ENCODE data around the gene PTGIS. TPM values are rescaled to one million over a fixed set of nuclear protein-coding genes. Genes with fewer than 3 reads are reported as not detected.
A peak's percentile ranks its signal among the peaks of the same experiment; 100 is the strongest.

The PTGIS gene
- total RNA-seq, 1 donor from 2014 or later = 42.1 TPM

- peak; percentile 7 for ATAC-seq
- H3K4me3 ChIP-seq = no peak overlapping the region
- TF ChIP-seq CTCF (IDR thresholded peaks at IDR 0.05) = no peak
- no peaks in the 10 kb centered on the region for H3K36me3 ChIP-seq
- no peaks in the 10 kb centered on the region for H3K9me3 ChIP-seq
- no peak for DNase-seq
- peak overlapping the region; percentile 72 for H3K27ac ChIP-seq
- H3K27me3 ChIP-seq = no peaks in the 10 kb centered on the region
- H3K4me1 ChIP-seq = peaks cover 45% of the 10 kb centered on the region
- intact Hi-C loops (cut with DNase I) = no loop called here
These were observed 28.0 kb upstream of the PTGIS start for GRCh38 chr20:49595811-49596561.

DNA sequence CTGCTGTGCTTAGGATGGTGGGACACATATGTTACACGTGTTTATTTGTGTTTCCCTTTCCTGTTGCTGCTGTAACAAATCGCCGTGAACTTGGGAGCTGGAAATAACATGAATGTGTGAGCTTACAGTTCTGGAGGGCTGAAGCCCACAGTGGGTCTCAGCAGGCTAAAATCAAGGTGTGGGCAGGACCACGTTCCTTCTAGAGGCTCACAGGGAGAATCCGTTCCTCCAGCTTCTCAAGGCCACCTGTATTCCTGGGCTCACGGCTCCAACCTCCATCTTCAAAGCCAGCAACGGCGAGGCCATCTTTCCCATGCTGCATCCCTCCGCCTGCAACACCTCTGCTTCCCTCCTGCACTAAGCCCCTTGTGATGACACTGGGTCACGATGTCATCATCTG is 27.4 kb upstream of the PTGIS start:
- no peak overlapping the region for H3K4me3 ChIP-seq
- no peak for ATAC-seq
- H3K36me3 ChIP-seq = no peaks in the 10 kb centered on the region
- peak overlapping the region; percentile 72 for H3K27ac ChIP-seq
- peaks cover 52% of the 10 kb centered on the region for H3K4me1 ChIP-seq
- H3K9me3 ChIP-seq = no peaks in the 10 kb centered on the region
- DNase-seq = no peak
- H3K27me3 ChIP-seq = no peaks in the 10 kb centered on the region
- no peak for TF ChIP-seq CTCF (IDR thresholded peaks at IDR 0.05)
- intact Hi-C loops (cut with DNase I) = no loop called here

DNA sequence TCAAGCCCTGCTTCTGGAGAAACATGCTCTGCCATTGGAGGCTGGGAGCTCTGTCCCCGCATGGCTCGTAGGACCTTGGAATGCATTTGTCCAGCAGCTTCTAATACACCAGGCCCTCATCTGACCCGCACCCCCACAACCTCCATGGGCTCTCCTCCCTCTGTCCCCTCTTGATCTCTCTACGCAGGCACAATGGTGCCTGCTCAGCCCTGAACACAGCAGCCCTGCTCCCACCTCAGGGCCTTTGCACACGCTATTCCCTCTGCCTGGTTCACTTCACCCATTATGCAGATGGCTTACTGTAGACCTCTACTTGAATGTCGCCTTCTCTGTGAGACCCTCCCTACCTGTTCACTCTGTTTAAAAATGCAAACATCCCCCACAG is 27.0 kb upstream of the PTGIS start:
- no peak overlapping the region for H3K4me3 ChIP-seq
- H3K27ac ChIP-seq = peak overlapping the region; percentile 72
- no peaks in the 10 kb centered on the region for H3K9me3 ChIP-seq
- DNase-seq (no peak), ATAC-seq (no peak)
- no peak for TF ChIP-seq CTCF (IDR thresholded peaks at IDR 0.05)
- H3K4me1 ChIP-seq = peaks cover 53% of the 10 kb centered on the region
- H3K27me3 ChIP-seq = no peaks in the 10 kb centered on the region
- H3K36me3 ChIP-seq = no peaks in the 10 kb centered on the region
- intact Hi-C loops (cut with DNase I) = no loop called here

DNA sequence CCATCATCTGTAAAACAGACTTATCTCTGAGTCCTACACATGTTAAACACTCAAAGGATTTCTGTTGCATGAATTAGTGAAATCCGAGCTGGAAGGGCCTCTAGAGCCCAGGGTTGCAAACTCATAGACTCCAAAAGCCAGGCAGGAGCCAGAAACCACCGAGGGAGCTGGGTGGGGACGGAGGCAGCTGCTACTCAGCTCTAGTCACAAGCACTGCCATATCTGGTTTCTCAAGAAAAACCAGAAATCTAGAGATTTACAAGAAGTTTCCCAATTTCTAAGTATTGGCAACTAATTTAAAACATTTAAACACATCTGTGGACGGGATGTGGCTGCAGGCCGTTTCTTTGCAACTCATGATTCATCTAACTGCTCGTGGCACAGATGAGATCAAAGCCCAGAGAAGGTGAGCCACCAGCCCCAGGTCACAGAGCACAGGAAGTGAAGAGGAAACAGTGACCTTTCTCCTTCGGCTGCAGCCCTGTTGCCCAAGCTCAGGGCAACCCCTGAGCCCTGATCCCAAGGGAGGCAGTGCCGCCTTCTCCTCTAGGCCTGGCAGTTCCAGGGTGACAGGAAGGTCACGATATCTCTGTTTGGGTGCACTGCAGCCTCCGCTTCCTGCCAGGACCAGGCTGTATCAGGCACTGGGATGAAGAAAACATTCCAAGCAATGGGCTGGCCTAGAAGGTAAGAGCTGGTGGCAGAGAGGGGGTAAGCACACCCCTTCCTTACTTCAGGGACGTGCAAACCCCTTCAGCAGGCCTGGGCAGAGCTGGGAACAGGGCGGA is 26.4 kb upstream of the PTGIS start:
- Histone ChIP-seq H3K27ac (peak overlapping the region; percentile 72), H3K36me3 (no peaks in the 10 kb centered on the region), H3K27me3 (no peaks in the 10 kb centered on the region), H3K4me1 (peaks cover 53% of the 10 kb centered on the region), H3K9me3 (no peaks in the 10 kb centered on the region), H3K4me3 (no peak overlapping the region)
- no peak for DNase-seq
- peak; percentile 30 for ATAC-seq
- intact Hi-C loops (cut with DNase I) = no loop called here
- TF ChIP-seq CTCF (IDR thresholded peaks at IDR 0.05) = no peak

DNA sequence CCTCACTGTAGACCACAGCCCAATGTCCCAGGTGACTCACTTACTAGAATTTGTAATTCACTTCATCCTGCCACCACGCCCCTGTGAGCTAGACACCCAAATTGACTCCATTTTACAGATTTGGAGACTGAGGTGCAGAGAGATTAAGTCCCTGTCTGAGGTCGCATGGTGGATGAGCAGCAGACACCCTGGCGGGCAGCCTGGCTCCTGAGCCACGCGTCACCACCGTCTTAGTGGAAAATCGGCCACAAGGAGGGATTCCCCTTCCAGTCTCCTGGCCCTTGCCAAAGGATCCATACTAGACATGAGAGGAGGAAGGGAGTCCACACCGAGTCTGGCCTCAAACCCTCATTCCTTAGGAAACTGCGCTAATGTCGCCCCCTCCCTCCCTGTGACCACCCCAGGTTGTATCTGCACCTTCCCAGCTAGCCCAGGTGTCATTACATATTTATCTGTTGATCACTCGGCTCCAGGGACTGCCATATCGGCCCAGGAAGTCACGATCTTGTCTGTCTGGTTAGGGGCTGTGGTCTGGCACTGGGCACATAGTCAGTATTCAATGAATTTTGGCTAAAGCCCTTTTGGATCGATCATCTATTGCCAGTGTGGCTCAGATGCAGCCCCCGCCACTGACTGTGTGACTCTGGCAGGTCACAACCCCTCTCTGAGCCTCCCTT is 25.7 kb upstream of the PTGIS start:
- Histone ChIP-seq H3K4me1 (peaks cover 53% of the 10 kb centered on the region), H3K4me3 (no peak overlapping the region), H3K9me3 (no peaks in the 10 kb centered on the region), H3K27ac (peak overlapping the region; percentile 72), H3K27me3 (no peaks in the 10 kb centered on the region), H3K36me3 (no peaks in the 10 kb centered on the region)
- no peak for DNase-seq
- intact Hi-C loops (cut with DNase I) = no loop called here
- no peak for ATAC-seq
- TF ChIP-seq CTCF (IDR thresholded peaks at IDR 0.05) = no peak

Measured in upper lobe of right lung (tissue), 1 donor.